SK-N-SH (cell line): Measurements from ENCODE around the gene ABHD6. TPM values are rescaled to one million over a fixed set of nuclear protein-coding genes. Genes with fewer than 3 reads are reported as not detected.

Experiments used
- CTCF ChIA-PET: fragments of 300-600, 350-600 bp; formaldehyde crosslinking; extraction: SDS; loops from one replicate; lab custom pipeline; 2021; lab: Yijun Ruan, JAX
- POLR2A ChIA-PET: fragments of 350-600 bp; sonication (Branson Sonifier 250); formaldehyde crosslinking; extraction: SDS; loops from one replicate; lab custom pipeline; 2020; ENCODE audit warnings: antibody characterized with exemption, inconsistent platforms; lab: Yijun Ruan, JAX
- DNase-seq: peaks from one replicate; pipeline ENCODE4 v3.0.0; 2012
- H2AFZ ChIP-seq: fragments of 200-600 bp; sonication (generic); 2 replicates; pipeline ENCODE4 v1.8.1; 2016; ENCODE audit warnings: antibody characterized with exemption, mild to moderate bottlenecking, low read depth
- H3F3A ChIP-seq: fragments of 200-600 bp; sonication (generic); replicated peaks from 2 replicates; pipeline ENCODE3; 2016; ENCODE audit warnings: antibody characterized with exemption, mild to moderate bottlenecking; ENCODE audit not compliant: insufficient read depth
- H3K27ac ChIP-seq, 2 experiments: fragments of 200-500 bp in 1 of 2; fragments of 200-600 bp in 1 of 2; sonication (Bioruptor generic) in 1 of 2; sonication (generic), shearing (Covaris generic) in 1 of 2; 2 replicates each; pipeline versions ENCODE4 v1.5.1 to v1.6.1; 2014 to 2016; ENCODE audit warnings: low read depth in 2 of 2, inconsistent platforms in 1 of 2, low read length in 1 of 2, mild to moderate bottlenecking in 1 of 2, mixed read lengths in 1 of 2
- H3K27me3 ChIP-seq: fragments of 200-600 bp; sonication (generic), shearing (Covaris generic); 2 replicates; pipeline ENCODE4 v1.6.1; 2016; ENCODE audit warnings: mixed run types; ENCODE audit not compliant: insufficient read depth
- H3K36me3 ChIP-seq, 2 experiments: fragments of 200-500 bp in 1 of 2; fragments of 200-600 bp in 1 of 2; sonication (Bioruptor generic) in 1 of 2; sonication (generic) in 1 of 2; replicated peaks in 1 of 2; 2 replicates each; pipeline versions ENCODE3 to v1.5.1; 2014 to 2016; ENCODE audit warnings: low read length in 1 of 2, mild to moderate bottlenecking in 1 of 2; ENCODE audit not compliant: insufficient read depth in 2 of 2, control insufficient read depth in 1 of 2
- H3K4me1 ChIP-seq, 2 experiments: fragments of 200-500 bp in 1 of 2; fragments of 200-600 bp in 1 of 2; sonication (Bioruptor generic) in 1 of 2; sonication (generic), shearing (Covaris generic) in 1 of 2; 2 replicates each; pipeline versions ENCODE4 v1.5.1 to v1.6.1; 2014 to 2016; ENCODE audit warnings: low read depth in 1 of 2, low read length in 1 of 2, mixed run types in 1 of 2; ENCODE audit not compliant: insufficient read depth in 2 of 2, control insufficient read depth in 1 of 2
- H3K4me2 ChIP-seq: fragments of 200-600 bp; sonication (generic), shearing (Covaris generic); 2 replicates; pipeline ENCODE4 v1.6.1; 2017; ENCODE audit warnings: mixed run types
- H3K4me3 ChIP-seq, 2 experiments: fragments of 200-500 bp in 1 of 2; fragments of 200-600 bp in 1 of 2; sonication (Bioruptor generic) in 1 of 2; sonication (generic), shearing (Covaris generic) in 1 of 2; 2 replicates each; pipeline versions ENCODE4 v1.5.1 to v1.8.1; 2014 to 2016; ENCODE audit warnings: low read depth in 2 of 2, inconsistent platforms in 1 of 2, low read length in 1 of 2, mild to moderate bottlenecking in 1 of 2, mixed read lengths in 1 of 2, moderate library complexity in 1 of 2
- H3K79me2 ChIP-seq: fragments of 200-600 bp; sonication (generic); 2 replicates; pipeline ENCODE4 v1.8.1; 2017; ENCODE audit warnings: mild to moderate bottlenecking; ENCODE audit not compliant: insufficient read depth
- H3K9ac ChIP-seq: fragments of 200-600 bp; sonication (generic); 2 replicates; pipeline ENCODE4 v1.6.1; 2017; ENCODE audit warnings: mixed run types
- H3K9me2 ChIP-seq: fragments of 200-600 bp; sonication (generic); 2 replicates; pipeline ENCODE4 v1.6.1; 2017; ENCODE audit warnings: mixed run types
- H3K9me3 ChIP-seq: fragments of 200-600 bp; sonication (generic); 2 replicates; pipeline ENCODE4 v1.6.1; 2017; ENCODE audit warnings: mixed run types, mild to moderate bottlenecking, moderate library complexity
- H4K20me1 ChIP-seq: fragments of 200-600 bp; sonication (generic); 2 replicates; pipeline ENCODE4 v1.6.1; 2017; ENCODE audit warnings: mild to moderate bottlenecking, mixed run types; ENCODE audit not compliant: insufficient read depth
- CHD2 ChIP-seq: fragments of 150-350 bp; IDR thresholded peaks from 2 replicates; pipeline ENCODE4 v1.6.1; 2018; ENCODE audit warnings: low read length; ENCODE audit not compliant: partially characterized antibody
- ELF1 ChIP-seq: IDR thresholded peaks from 2 replicates; pipeline ENCODE4 v1.4.0; 2012
- EP300 ChIP-seq, 2 experiments: IDR thresholded peaks; 2 replicates each; pipeline versions ENCODE4 v1.4.0 to v1.6.1; 2012; ENCODE audit warnings: borderline replicate concordance in 1 of 2, low read depth in 1 of 2, low read length in 1 of 2
- GABPA ChIP-seq: IDR thresholded peaks from 2 replicates; pipeline ENCODE4 v1.4.0; 2012; ENCODE audit warnings: low read depth, mild to moderate bottlenecking
- JUND ChIP-seq: IDR thresholded peaks from 2 replicates; pipeline ENCODE4 v1.4.0; 2012
- MAX ChIP-seq: IDR thresholded peaks from 2 replicates; pipeline ENCODE4 v1.4.0; 2012; ENCODE audit warnings: low read depth
- NFIC ChIP-seq: IDR thresholded peaks from 2 replicates; pipeline ENCODE4 v1.4.0; 2012; ENCODE audit warnings: borderline replicate concordance
- PBX3 ChIP-seq: IDR thresholded peaks from 2 replicates; pipeline ENCODE4; 2012
- RXRA ChIP-seq: IDR thresholded peaks from 2 replicates; pipeline ENCODE4 v1.4.0; 2012; ENCODE audit warnings: low read depth, mild to moderate bottlenecking, borderline replicate concordance
- SIN3A ChIP-seq: IDR thresholded peaks from 2 replicates; pipeline ENCODE4 v1.6.1; 2012; ENCODE audit warnings: low read depth, mild to moderate bottlenecking, low read length, moderate library complexity, borderline replicate concordance
- SMC3 ChIP-seq: IDR thresholded peaks from 2 replicates; pipeline ENCODE4 v1.6.1; 2012; ENCODE audit warnings: low read depth, low read length, improper control_type of control experiment
- TAF1 ChIP-seq: IDR thresholded peaks from 2 replicates; pipeline ENCODE4 v1.6.1; 2012; ENCODE audit warnings: low read depth, mild to moderate bottlenecking, low read length, moderate library complexity, borderline replicate concordance
- TEAD4 ChIP-seq: IDR thresholded peaks from 2 replicates; pipeline ENCODE4 v1.4.0; 2012; ENCODE audit warnings: mild to moderate bottlenecking, borderline replicate concordance; ENCODE audit not compliant: insufficient read depth
- USF1 ChIP-seq: IDR thresholded peaks from 2 replicates; pipeline ENCODE4 v1.4.0; 2012; ENCODE audit warnings: low read depth, borderline replicate concordance
- USF2 ChIP-seq: fragments of 150-350 bp; IDR thresholded peaks from 2 replicates; pipeline ENCODE4 v1.6.1; 2017; ENCODE audit warnings: antibody characterized with exemption, low read length, low read depth, borderline replicate concordance
- YY1 ChIP-seq: IDR thresholded peaks from 2 replicates; pipeline ENCODE4 v1.4.0; 2012; ENCODE audit warnings: low read depth, mild to moderate bottlenecking
- ZBTB33 ChIP-seq: IDR thresholded peaks from 2 replicates; pipeline ENCODE4 v1.4.0; 2012; ENCODE audit warnings: low read depth, borderline replicate concordance
- WGBS: methylation state at CpG from one replicate; pipeline ENCODE4 v1.1.6; 2017; ENCODE audit warnings: low lambda C conversion rate; 5-methylcytosine and 5-hydroxymethylcytosine counted together
- polyA plus RNA-seq, 3 experiments: library from polyadenylated mRNA; depleted of rRNA; stranded (reverse); fragments of >200 nt; gene quantifications; 2 replicates each; pipeline ENCODE4 v1.2.3, GENCODE V29; 2012

Gene ABHD6
- polyA plus RNA-seq, 1 of the 3 experiments (the other 2 are of a cell fraction): 10.7 TPM

- H3K36me3 ChIP-seq: peaks cover 0 to 13% of the 10 kb centered on the region in 2 experiments
- H3K9ac ChIP-seq: no peak overlapping the region
- no peak overlapping the region for H3K4me2 ChIP-seq
- no peak for DNase-seq
- no peak overlapping the region for H3K4me3 ChIP-seq
- H3F3A ChIP-seq: no peaks in the 10 kb centered on the region
- H3K9me2 ChIP-seq: no peaks in the 10 kb centered on the region
- CTCF ChIA-PET: interaction anchor here (1.2 to 1.9 kb wide), 3 partner anchors 8 to 114 kb away, joined by 4 to 6 read pairs (median 4); no protein-coding TSS in a partner anchor
- no peaks in the 10 kb centered on the region for H3K27me3 ChIP-seq
- H4K20me1 ChIP-seq: no peaks in the 10 kb centered on the region
- no peak overlapping the region for H3K27ac ChIP-seq
- TF ChIP-seq RXRA (no peak), EP300 (IDR thresholded peaks at IDR 0.05; ENCODE audit: borderline replicate concordance in 1 of 2, low read depth in 1 of 2, low read length in 1 of 2) (no peak), MAX (no peak), NFIC (no peak), TAF1 (no peak), SMC3 (no peak), ZBTB33 (no peak)
- TF ChIP-seq, all 33 proteins: peak for 0
- no peaks in the 10 kb centered on the region for H3K4me1 ChIP-seq
- no peaks in the 10 kb centered on the region for H3K79me2 ChIP-seq
- H3K9me3 ChIP-seq: 0 out of 2 replicates have a peak, but pooled peaks cover 7% of the 10 kb centered on the region
- H2AFZ ChIP-seq: no peak overlapping the region
- 85% methylated on average over 7 of the region's 9 CpGs for WGBS
- POLR2A ChIA-PET: no interaction called here
These were observed 54.2 kb downstream of the ABHD6 start for GRCh38 chr3:58291671-58292338.

GRCh38 chr3:58292866-58293265 is 55.3 kb downstream of the ABHD6 start:
- Histone ChIP-seq H3K27me3 (no peaks in the 10 kb centered on the region), H3K36me3 (peaks cover 0 to 13% of the 10 kb centered on the region in 2 experiments), H2AFZ (no peak overlapping the region), H3K9ac (no peak overlapping the region), H3K4me3 (no peak overlapping the region), H3K9me2 (no peaks in the 10 kb centered on the region), H3K4me1 (no peaks in the 10 kb centered on the region), H3K4me2 (no peak overlapping the region), H3F3A (no peaks in the 10 kb centered on the region), H4K20me1 (no peaks in the 10 kb centered on the region), H3K9me3 (0 out of 2 replicates have a peak, but pooled peaks cover 7% of the 10 kb centered on the region), H3K27ac (no peak overlapping the region), H3K79me2 (no peaks in the 10 kb centered on the region)
- DNase-seq: no peak
- POLR2A ChIA-PET: no interaction called here
- 90% methylated on average over 9 of the region's 10 CpGs for WGBS
- CTCF ChIA-PET: interaction anchor here (1.6 to 3.7 kb wide), 2 partner anchors 14 to 115 kb away, joined by 4 to 24 read pairs; no protein-coding TSS in a partner anchor
- no peak for TF ChIP-seq JUND
- TF ChIP-seq ZBTB33: no peak
- TF ChIP-seq TEAD4: no peak
- no peak for TF ChIP-seq SIN3A
- no peak for TF ChIP-seq ELF1
- TF ChIP-seq RXRA: no peak
- TF ChIP-seq PBX3: no peak
- TF ChIP-seq USF1: no peak
- TF ChIP-seq YY1: no peak
- no peak for TF ChIP-seq USF2
- TF ChIP-seq GABPA: no peak
- TF ChIP-seq CHD2: no peak
